OCI-LY1 (cell line): Measurements from ENCODE around the gene TSKU.

Experiments used
- H2AFZ ChIP-seq: fragments of 200-600 bp; sonication (generic), shearing (Covaris generic); 2 replicates; pipeline ENCODE4 v1.6.0; 2014; ENCODE audit warnings: antibody characterized with exemption, mild to moderate bottlenecking, low read length
- H3F3A ChIP-seq: fragments of 200-600 bp; sonication (generic), shearing (Covaris generic); 2 replicates; pipeline ENCODE4 v1.6.0; 2014; ENCODE audit warnings: mild to moderate bottlenecking, antibody characterized with exemption, low read length, moderate library complexity; ENCODE audit not compliant: insufficient read depth
- H3K27ac ChIP-seq: fragments of 200-600 bp; sonication (generic); 2 replicates; pipeline ENCODE4 v1.5.1; 2014; ENCODE audit warnings: low read length, mixed run types, mild to moderate bottlenecking, low read depth; ENCODE audit not compliant: poor library complexity, severe bottlenecking
- H3K27me3 ChIP-seq: fragments of 200-600 bp; sonication (generic); 2 replicates; pipeline ENCODE4 v1.6.0; 2014; ENCODE audit warnings: antibody characterized with exemption, mild to moderate bottlenecking, low read length, moderate library complexity; ENCODE audit not compliant: insufficient read depth
- H3K36me3 ChIP-seq: fragments of 200-600 bp; sonication (generic); 2 replicates; pipeline ENCODE4 v1.6.1; 2014; ENCODE audit warnings: mild to moderate bottlenecking, antibody characterized with exemption, low read length, moderate library complexity, mixed read lengths; ENCODE audit not compliant: insufficient read depth
- H3K4me1 ChIP-seq: fragments of 200-600 bp; sonication (generic); 2 replicates; pipeline ENCODE4 v1.5.1; 2014; ENCODE audit warnings: mild to moderate bottlenecking, low read length, moderate library complexity; ENCODE audit not compliant: insufficient read depth, severe bottlenecking
- H3K4me2 ChIP-seq: fragments of 200-600 bp; sonication (generic), shearing (Covaris generic); 2 replicates; pipeline ENCODE4 v1.6.1; 2014; ENCODE audit warnings: low read length
- H3K4me3 ChIP-seq: fragments of 200-600 bp; sonication (generic); 2 replicates; pipeline ENCODE4 v1.5.1; 2014; ENCODE audit warnings: low read length, low read depth, mild to moderate bottlenecking, mixed read lengths; ENCODE audit not compliant: poor library complexity, severe bottlenecking
- H3K79me2 ChIP-seq: fragments of 200-600 bp; shearing (Covaris generic); 2 replicates; pipeline ENCODE4 v1.6.1; 2016; ENCODE audit warnings: mixed run types, low read length, mixed read lengths; ENCODE audit not compliant: insufficient read depth
- H3K9ac ChIP-seq: fragments of 200-600 bp; sonication (generic), shearing (Covaris generic); 2 replicates; pipeline ENCODE4 v1.6.1; 2014; ENCODE audit warnings: mild to moderate bottlenecking, low read length, mixed read lengths
- H3K9me2 ChIP-seq: fragments of 200-600 bp; sonication (generic), shearing (Covaris generic); 2 replicates; pipeline ENCODE4 v1.6.1; 2014; ENCODE audit warnings: low read depth, mild to moderate bottlenecking, low read length, mixed read lengths
- H3K9me3 ChIP-seq: fragments of 200-600 bp; shearing (Covaris generic); 2 replicates; pipeline ENCODE4 v1.6.1; 2014; ENCODE audit warnings: low read length, mixed read lengths
- H4K20me1 ChIP-seq: fragments of 200-600 bp; sonication (generic), shearing (Covaris generic); 2 replicates; pipeline ENCODE4 v1.6.0; 2016; ENCODE audit warnings: mild to moderate bottlenecking, low read length; ENCODE audit not compliant: insufficient read depth
- EZH2 ChIP-seq: fragments of 200-600 bp; sonication (generic), shearing (Covaris generic); IDR thresholded peaks from 2 replicates; pipeline ENCODE4 v1.8.0; 2017; ENCODE audit warnings: borderline replicate concordance, mixed run types, mild to moderate bottlenecking, antibody characterized with exemption, low read length, moderate library complexity, mixed read lengths
- TF ChIP-seq, protein P1 (sequence below): fragments of 200-600 bp; sonication (generic), shearing (Covaris generic); IDR thresholded peaks from 2 replicates; pipeline ENCODE4 v1.5.1; 2017; ENCODE audit warnings: mild to moderate bottlenecking, antibody characterized with exemption, low read length, moderate library complexity, mixed read lengths

Gene TSKU

DNA sequence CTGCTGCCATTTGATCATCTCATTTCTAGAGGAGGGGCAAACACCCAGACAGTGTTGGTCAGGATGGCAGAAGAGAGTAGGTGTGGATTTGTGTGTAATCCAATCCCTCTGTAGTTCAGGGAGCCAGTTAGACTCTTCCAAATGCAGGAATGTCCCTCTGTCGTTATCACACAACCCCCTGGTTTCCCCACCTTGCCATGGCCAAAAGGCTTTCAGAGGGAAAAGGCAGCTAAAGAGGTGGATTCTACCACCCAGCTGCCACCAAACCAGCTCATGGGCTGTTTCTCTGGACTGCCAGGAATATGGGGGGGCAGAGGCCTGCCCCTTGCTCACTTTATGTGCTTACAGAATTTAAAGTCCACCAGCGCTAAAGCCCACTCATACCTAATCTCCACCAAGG, 18.1 kb downstream of the TSKU start:
- Histone ChIP-seq H3K9ac (no peak overlapping the region), H3K79me2 (no peaks in the 10 kb centered on the region), H3K4me1 (peaks cover 5% of the 10 kb centered on the region), H3F3A (no peaks in the 10 kb centered on the region), H3K27ac (no peak overlapping the region), H3K4me2 (no peak overlapping the region), H3K36me3 (no peaks in the 10 kb centered on the region), H3K9me2 (no peaks in the 10 kb centered on the region), H2AFZ (no peak overlapping the region), H4K20me1 (no peaks in the 10 kb centered on the region), H3K27me3 (peaks cover 4% of the 10 kb centered on the region; the same call in 1 of the 2 replicates), H3K4me3 (no peak overlapping the region), H3K9me3 (no peaks in the 10 kb centered on the region)
- TF ChIP-seq EZH2, result no peak
- TF ChIP-seq, protein P1, sequence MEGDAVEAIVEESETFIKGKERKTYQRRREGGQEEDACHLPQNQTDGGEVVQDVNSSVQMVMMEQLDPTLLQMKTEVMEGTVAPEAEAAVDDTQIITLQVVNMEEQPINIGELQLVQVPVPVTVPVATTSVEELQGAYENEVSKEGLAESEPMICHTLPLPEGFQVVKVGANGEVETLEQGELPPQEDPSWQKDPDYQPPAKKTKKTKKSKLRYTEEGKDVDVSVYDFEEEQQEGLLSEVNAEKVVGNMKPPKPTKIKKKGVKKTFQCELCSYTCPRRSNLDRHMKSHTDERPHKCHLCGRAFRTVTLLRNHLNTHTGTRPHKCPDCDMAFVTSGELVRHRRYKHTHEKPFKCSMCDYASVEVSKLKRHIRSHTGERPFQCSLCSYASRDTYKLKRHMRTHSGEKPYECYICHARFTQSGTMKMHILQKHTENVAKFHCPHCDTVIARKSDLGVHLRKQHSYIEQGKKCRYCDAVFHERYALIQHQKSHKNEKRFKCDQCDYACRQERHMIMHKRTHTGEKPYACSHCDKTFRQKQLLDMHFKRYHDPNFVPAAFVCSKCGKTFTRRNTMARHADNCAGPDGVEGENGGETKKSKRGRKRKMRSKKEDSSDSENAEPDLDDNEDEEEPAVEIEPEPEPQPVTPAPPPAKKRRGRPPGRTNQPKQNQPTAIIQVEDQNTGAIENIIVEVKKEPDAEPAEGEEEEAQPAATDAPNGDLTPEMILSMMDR, result no peak

DNA sequence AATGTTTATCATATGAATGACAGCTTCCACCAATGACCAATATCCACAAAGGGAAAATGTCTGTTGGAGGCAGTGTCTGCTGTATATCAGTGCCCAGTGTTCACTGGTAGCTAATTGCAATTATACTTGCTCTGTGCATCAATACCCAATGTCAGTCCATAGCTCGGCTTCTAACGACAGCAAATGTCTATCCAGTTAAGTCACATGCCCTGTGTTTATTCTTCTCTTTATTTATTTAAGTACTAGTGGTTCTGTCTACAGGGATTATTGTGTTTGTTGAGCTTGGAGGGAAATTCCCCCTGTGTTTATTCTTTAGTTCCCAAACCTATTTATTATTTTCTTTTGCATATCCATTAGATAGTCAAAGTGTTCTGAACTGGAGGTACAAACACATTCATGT, 18.6 kb downstream of the TSKU start:
- H3K36me3 ChIP-seq, result no peaks in the 10 kb centered on the region
- no peaks in the 10 kb centered on the region for H4K20me1 ChIP-seq
- no peak overlapping the region for H2AFZ ChIP-seq
- no peak overlapping the region for H3K27ac ChIP-seq
- H3F3A ChIP-seq, result no peaks in the 10 kb centered on the region
- peaks cover 5% of the 10 kb centered on the region for H3K4me1 ChIP-seq
- no peaks in the 10 kb centered on the region for H3K9me3 ChIP-seq
- H3K27me3 ChIP-seq, result peaks cover 4% of the 10 kb centered on the region; the same call in 1 of the 2 replicates
- H3K4me3 ChIP-seq, result no peak overlapping the region
- no peak for TF ChIP-seq EZH2
- TF ChIP-seq, protein P1, result no peak
- no peaks in the 10 kb centered on the region for H3K79me2 ChIP-seq
- H3K9ac ChIP-seq, result no peak overlapping the region
- no peak overlapping the region for H3K4me2 ChIP-seq
- H3K9me2 ChIP-seq, result no peaks in the 10 kb centered on the region

DNA sequence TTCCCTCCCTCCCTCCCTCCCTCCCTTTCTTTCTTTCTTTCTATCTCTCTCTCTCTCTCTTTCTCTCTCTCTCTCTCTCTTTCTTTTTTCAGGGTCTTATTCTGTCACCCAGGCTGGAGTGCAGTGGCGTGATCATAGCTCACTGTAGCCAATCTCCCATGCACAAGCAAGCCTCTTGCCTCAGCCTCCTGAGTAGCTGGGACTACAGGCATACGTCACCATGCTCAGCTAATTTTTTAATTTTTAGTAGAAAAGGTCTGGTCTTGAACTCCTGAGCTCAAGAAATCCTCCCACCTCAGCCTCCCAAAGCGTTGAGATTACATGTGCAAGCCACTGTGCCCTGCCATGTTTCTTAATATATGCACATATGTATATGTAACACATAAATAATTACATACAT, 19.0 kb downstream of the TSKU start:
- no peak overlapping the region for H3K4me2 ChIP-seq
- H3K9me2 ChIP-seq, result no peaks in the 10 kb centered on the region
- no peaks in the 10 kb centered on the region for H4K20me1 ChIP-seq
- H3F3A ChIP-seq, result no peaks in the 10 kb centered on the region
- H3K4me3 ChIP-seq, result no peak overlapping the region
- H3K9ac ChIP-seq, result no peak overlapping the region
- no peaks in the 10 kb centered on the region for H3K36me3 ChIP-seq
- no peaks in the 10 kb centered on the region for H3K9me3 ChIP-seq
- peaks cover 5% of the 10 kb centered on the region for H3K4me1 ChIP-seq
- no peak for TF ChIP-seq EZH2
- TF ChIP-seq, protein P1, result no peak
- no peak overlapping the region for H3K27ac ChIP-seq
- H3K27me3 ChIP-seq, result peaks cover 4% of the 10 kb centered on the region; the same call in 1 of the 2 replicates
- H3K79me2 ChIP-seq, result no peaks in the 10 kb centered on the region
- no peak overlapping the region for H2AFZ ChIP-seq
